K562 (cell line): ENCODE data around the gene CLEC2L. TPM values are rescaled to one million over a fixed set of nuclear protein-coding genes. Genes with fewer than 3 reads are reported as not detected.

Source experiments
- ATAC-seq: fragments of 200-7000 bp; cut with Tn5 transposase; 3 replicates; pipeline ENCODE4 v1.9.1; 2020; ENCODE audit warnings: moderate library complexity
- BruUV-seq: library from RNA; stranded (reverse); fragments of 400-500 nt; replicated peaks from 2 replicates; lab custom pipeline; 2021; lab: Mats Ljungman, UMichigan
- CTCF ChIA-PET: fragments of 300-600 bp; formaldehyde crosslinking; extraction: SDS; loops from one replicate; lab custom pipeline; 2021; ENCODE audit warnings: low intra/inter-chr PET ratio; lab: Yijun Ruan, JAX
- POLR2A ChIA-PET: fragments of 300-600, 350-650 bp; sonication (Branson Sonifier 250); formaldehyde crosslinking; extraction: SDS; loops from one replicate; lab custom pipeline; 2021; ENCODE audit warnings: antibody characterized with exemption, inconsistent platforms; lab: Yijun Ruan, JAX
- DNase-seq, 4 experiments: peaks; one replicate each; pipeline versions ENCODE4 v3.0.0 to v3.0.0-alpha.2; 2011 to 2018; ENCODE audit warnings: low spot score in 3 of 4, mixed read lengths in 3 of 4; ENCODE audit errors: extremely low read depth in 1 of 4
- FAIRE-seq: peaks from 2 replicates; lab custom pipeline; 2011; peaks lifted over from hg19 to GRCh38; lab: Jason Lieb, UNC
- H2AFZ ChIP-seq: 2 replicates; pipeline ENCODE4 v1.6.0; 2011; ENCODE audit warnings: low read depth, low read length, control low read depth, inconsistent platforms
- H3K27ac ChIP-seq: fragments of 200-600 bp; 3 replicates; pipeline ENCODE4 v1.8.0; 2011; ENCODE audit warnings: low read depth, mild to moderate bottlenecking, control low read depth, inconsistent platforms, low read length, moderate library complexity, mixed read lengths; ENCODE audit errors: extremely low read depth
- H3K27me3 ChIP-seq, 2 experiments: fragments of 300-600 bp in 1 of 2; 2 replicates in 1 of 2; 3 replicates in 1 of 2; pipeline versions ENCODE4 v1.6.0 to v1.8.0; 2011; ENCODE audit warnings: inconsistent platforms in 2 of 2, low read length in 2 of 2, mild to moderate bottlenecking in 1 of 2, mixed read lengths in 1 of 2, moderate library complexity in 1 of 2; ENCODE audit not compliant: control insufficient read depth in 2 of 2, insufficient read depth in 2 of 2
- H3K36me3 ChIP-seq: fragments of 300-600 bp; 3 replicates; pipeline ENCODE4 v1.8.0; 2011; ENCODE audit warnings: mild to moderate bottlenecking, low read length, inconsistent platforms; ENCODE audit not compliant: control insufficient read depth, insufficient read depth
- H3K4me1 ChIP-seq, 2 experiments: fragments of 200-600 bp in 1 of 2; replicated peaks in 1 of 2; 2 replicates in 1 of 2; 3 replicates in 1 of 2; pipeline versions ENCODE4 v1.5.1 to v1.8.0; 2011; ENCODE audit warnings: inconsistent platforms in 2 of 2, low read length in 2 of 2, mild to moderate bottlenecking in 1 of 2, mixed read lengths in 1 of 2, moderate library complexity in 1 of 2; ENCODE audit not compliant: control insufficient read depth in 2 of 2, insufficient read depth in 2 of 2
- H3K4me2 ChIP-seq: 2 replicates; pipeline ENCODE4 v1.6.1; 2011; ENCODE audit warnings: low read length, control low read depth, inconsistent platforms, mixed read lengths; ENCODE audit not compliant: insufficient read depth
- H3K4me3 ChIP-seq: fragments of 200-600 bp; sonication (generic), shearing (Covaris generic); 2 replicates; pipeline ENCODE4 v1.5.1; 2016; ENCODE audit warnings: control low read depth, inconsistent platforms
- H3K79me2 ChIP-seq: fragments of 200-600 bp; 3 replicates; pipeline ENCODE4 v1.8.0; 2011; ENCODE audit warnings: low read length, inconsistent platforms; ENCODE audit not compliant: control insufficient read depth, insufficient read depth
- H3K9ac ChIP-seq, 2 experiments: 2 replicates each; pipeline versions ENCODE4 v1.6.0 to v1.6.1; 2011; ENCODE audit warnings: low read depth in 2 of 2, low read length in 2 of 2, control low read depth in 1 of 2, inconsistent platforms in 1 of 2, mild to moderate bottlenecking in 1 of 2, mixed read lengths in 1 of 2; ENCODE audit not compliant: insufficient read depth in 1 of 2
- H3K9me1 ChIP-seq: one replicate; pipeline ENCODE4 v1.6.0; 2011; ENCODE audit warnings: inconsistent platforms, mild to moderate bottlenecking, low read length, moderate library complexity; ENCODE audit not compliant: control insufficient read depth, insufficient read depth
- H3K9me3 ChIP-seq: replicated peaks from 2 replicates; pipeline ENCODE4 v1.5.1; 2011; ENCODE audit warnings: low read depth, low read length, inconsistent platforms; ENCODE audit not compliant: control insufficient read depth, insufficient read depth
- H4K20me1 ChIP-seq: replicated peaks from 2 replicates; pipeline ENCODE4 v1.6.1; 2011; ENCODE audit warnings: low read length, inconsistent platforms, mixed read lengths; ENCODE audit not compliant: control insufficient read depth, insufficient read depth
- CEBPB ChIP-seq: fragments of 450-650 bp; IDR thresholded peaks from 2 replicates; pipeline ENCODE4 v1.6.1; 2016; ENCODE audit warnings: missing genetic modification characterization, missing compliant biosample characterization
- MCM5 ChIP-seq: fragments of 450-650 bp; IDR thresholded peaks from 2 replicates; pipeline ENCODE4 v1.6.1; 2016; ENCODE audit warnings: low read depth
- MEF2A ChIP-seq: IDR thresholded peaks from 2 replicates; pipeline ENCODE4 v1.6.1; 2011; ENCODE audit warnings: low read depth, mild to moderate bottlenecking, low read length, moderate library complexity; ENCODE audit not compliant: control insufficient read depth
- ZNF146 ChIP-seq: IDR thresholded peaks from one replicate; pipeline ENCODE4 v1.6.1; 2018; ENCODE audit warnings: missing compliant biosample characterization; ENCODE audit not compliant: unreplicated experiment
- WGBS: fragments of 100-300 bp; shearing (Covaris generic); methylation state at CpG from one replicate; pipeline ENCODE4 v1.1.6; 2016; ENCODE audit warnings: low coverage, mixed read lengths; ENCODE audit not compliant: insufficient coverage; ENCODE audit errors: missing lambda C conversion rate; 5-methylcytosine and 5-hydroxymethylcytosine counted together
- in situ Hi-C: fragments of 300-500 bp; cut with MboI; formaldehyde crosslinking; loops from 4 replicates; pipeline ENCODE4 v1.15.0; 2018; ENCODE audit warnings: inconsistent platforms, mixed read lengths
- intact Hi-C: fragments of 100-400 bp; cut with micrococcal nuclease; formaldehyde crosslinking; loops from 2 replicates; pipeline ENCODE4 v1.14.2; 2022
- polyA plus RNA-seq, 8 experiments: library from polyadenylated mRNA; depleted of rRNA in 4 of 8; stranded (reverse) in 5 of 8; unstranded in 3 of 8; fragments of >200 nt; fragmentation: Nextera tagmentation in 2 of 8; fragmentation: Illumina TruSeq in 1 of 8; extraction: Ambion mirVana in 2 of 8; extraction: Trizol in 1 of 8; gene quantifications; 2 replicates each; pipeline versions ENCODE4 v1.2.1 to v1.2.3, GENCODE V29; 2011 to 2014; ENCODE audit warnings: inconsistent platforms in 1 of 8, missing spikeins in 1 of 8
- total RNA-seq, 7 experiments: library from RNA; depleted of rRNA in 6 of 7; stranded (reverse); fragments of >200 nt in 6 of 7; fragmentation: Illumina TruSeq in 2 of 7; extraction: Trizol in 2 of 7; gene quantifications; 2 replicates each; pipeline versions ENCODE4 v1.2.1 to v1.2.3, GENCODE V29; 2011 to 2021; ENCODE audit warnings: low replicate concordance in 1 of 7
- TF ChIP-seq, protein P1 (sequence below): fragments of 450-650 bp; IDR thresholded peaks from 2 replicates; pipeline ENCODE4 v1.6.1; 2017; ENCODE audit warnings: antibody characterized with exemption, mild to moderate bottlenecking
- TF ChIP-seq, protein P2 (sequence below): fragments of 450-650 bp; IDR thresholded peaks from 2 replicates; pipeline ENCODE4 v1.6.1; 2016; ENCODE audit warnings: mild to moderate bottlenecking, moderate library complexity

Gene CLEC2L
- total and polyA plus RNA-seq, 9 of the 15 experiments (the other 6 are each of a cell fraction or from before 2014, with no cell fraction given) = 0.84 to 5.5 (median 1.8) TPM

DNA sequence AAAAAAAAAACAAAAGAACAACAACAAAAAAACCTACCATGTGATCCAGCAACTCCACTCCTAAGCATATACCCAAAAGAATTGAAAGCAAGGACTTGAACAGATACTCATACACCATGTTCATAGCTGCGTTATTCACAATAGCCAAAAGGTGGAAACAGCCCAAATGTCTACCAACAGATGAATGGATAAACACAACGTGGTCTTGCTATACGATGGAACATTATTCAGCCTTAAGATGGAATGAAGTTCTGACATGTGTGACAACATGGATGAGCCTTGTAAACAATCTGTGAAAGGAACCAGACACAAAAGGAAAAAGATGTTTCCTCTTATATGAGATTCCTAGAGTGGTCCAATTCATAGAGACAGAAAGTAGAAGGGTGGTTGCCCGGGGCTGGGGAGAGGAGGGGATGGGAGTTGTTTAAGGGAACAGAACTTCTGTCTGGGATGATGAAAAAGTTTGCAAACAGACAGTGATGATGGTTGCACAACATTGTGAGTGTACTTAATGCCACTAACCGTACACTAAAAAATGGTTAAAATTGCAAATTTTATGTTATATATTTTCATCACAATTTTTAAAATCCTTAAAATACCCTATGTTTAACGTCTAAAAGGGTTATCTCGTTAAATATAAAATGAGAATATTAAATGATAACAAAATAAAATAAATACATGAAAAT, 11.6 kb downstream of the CLEC2L start:
- Histone ChIP-seq H3K79me2 (no peaks in the 10 kb centered on the region), H3K27me3 (peaks cover 56% of the 10 kb centered on the region in 2 experiments), H3K27ac (no peak overlapping the region), H3K4me1 (no peaks in the 10 kb centered on the region), H3K9me3 (no peaks in the 10 kb centered on the region), H3K9me1 (no peaks in the 10 kb centered on the region), H2AFZ (no peak overlapping the region), H3K4me3 (no peak overlapping the region), H3K9ac (no peak overlapping the region), H3K36me3 (no peaks in the 10 kb centered on the region), H4K20me1 (no peaks in the 10 kb centered on the region), H3K4me2 (no peak overlapping the region)
- BruUV-seq = no TSS peak
- intact Hi-C loops (no loop called here), in situ Hi-C loops (no loop called here)
- no peak for DNase-seq
- POLR2A ChIA-PET = no interaction called here
- CTCF ChIA-PET = interaction anchor here (0.6 kb wide), 1 partner anchor 959 kb away, joined by 4 read pairs; no protein-coding TSS in a partner anchor
- no peak; the same call in 2 of the 3 replicates for ATAC-seq
- 2% methylated on average over 7 of the region's 7 CpGs for WGBS
- FAIRE-seq = no peak
- TF ChIP-seq, protein P1, sequence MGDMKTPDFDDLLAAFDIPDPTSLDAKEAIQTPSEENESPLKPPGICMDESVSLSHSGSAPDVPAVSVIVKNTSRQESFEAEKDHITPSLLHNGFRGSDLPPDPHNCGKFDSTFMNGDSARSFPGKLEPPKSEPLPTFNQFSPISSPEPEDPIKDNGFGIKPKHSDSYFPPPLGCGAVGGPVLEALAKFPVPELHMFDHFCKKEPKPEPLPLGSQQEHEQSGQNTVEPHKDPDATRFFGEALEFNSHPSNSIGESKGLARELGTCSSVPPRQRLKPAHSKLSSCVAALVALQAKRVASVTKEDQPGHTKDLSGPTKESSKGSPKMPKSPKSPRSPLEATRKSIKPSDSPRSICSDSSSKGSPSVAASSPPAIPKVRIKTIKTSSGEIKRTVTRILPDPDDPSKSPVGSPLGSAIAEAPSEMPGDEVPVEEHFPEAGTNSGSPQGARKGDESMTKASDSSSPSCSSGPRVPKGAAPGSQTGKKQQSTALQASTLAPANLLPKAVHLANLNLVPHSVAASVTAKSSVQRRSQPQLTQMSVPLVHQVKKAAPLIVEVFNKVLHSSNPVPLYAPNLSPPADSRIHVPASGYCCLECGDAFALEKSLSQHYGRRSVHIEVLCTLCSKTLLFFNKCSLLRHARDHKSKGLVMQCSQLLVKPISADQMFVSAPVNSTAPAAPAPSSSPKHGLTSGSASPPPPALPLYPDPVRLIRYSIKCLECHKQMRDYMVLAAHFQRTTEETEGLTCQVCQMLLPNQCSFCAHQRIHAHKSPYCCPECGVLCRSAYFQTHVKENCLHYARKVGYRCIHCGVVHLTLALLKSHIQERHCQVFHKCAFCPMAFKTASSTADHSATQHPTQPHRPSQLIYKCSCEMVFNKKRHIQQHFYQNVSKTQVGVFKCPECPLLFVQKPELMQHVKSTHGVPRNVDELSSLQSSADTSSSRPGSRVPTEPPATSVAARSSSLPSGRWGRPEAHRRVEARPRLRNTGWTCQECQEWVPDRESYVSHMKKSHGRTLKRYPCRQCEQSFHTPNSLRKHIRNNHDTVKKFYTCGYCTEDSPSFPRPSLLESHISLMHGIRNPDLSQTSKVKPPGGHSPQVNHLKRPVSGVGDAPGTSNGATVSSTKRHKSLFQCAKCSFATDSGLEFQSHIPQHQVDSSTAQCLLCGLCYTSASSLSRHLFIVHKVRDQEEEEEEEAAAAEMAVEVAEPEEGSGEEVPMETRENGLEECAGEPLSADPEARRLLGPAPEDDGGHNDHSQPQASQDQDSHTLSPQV = no peak
- TF ChIP-seq MEF2A (no peak), MCM5 (no peak), ZNF146 (CRISPR knock-in tag) (no peak), CEBPB (peak; percentile 46; the same call in 1 of the 2 replicates)
- TF ChIP-seq, protein P2, sequence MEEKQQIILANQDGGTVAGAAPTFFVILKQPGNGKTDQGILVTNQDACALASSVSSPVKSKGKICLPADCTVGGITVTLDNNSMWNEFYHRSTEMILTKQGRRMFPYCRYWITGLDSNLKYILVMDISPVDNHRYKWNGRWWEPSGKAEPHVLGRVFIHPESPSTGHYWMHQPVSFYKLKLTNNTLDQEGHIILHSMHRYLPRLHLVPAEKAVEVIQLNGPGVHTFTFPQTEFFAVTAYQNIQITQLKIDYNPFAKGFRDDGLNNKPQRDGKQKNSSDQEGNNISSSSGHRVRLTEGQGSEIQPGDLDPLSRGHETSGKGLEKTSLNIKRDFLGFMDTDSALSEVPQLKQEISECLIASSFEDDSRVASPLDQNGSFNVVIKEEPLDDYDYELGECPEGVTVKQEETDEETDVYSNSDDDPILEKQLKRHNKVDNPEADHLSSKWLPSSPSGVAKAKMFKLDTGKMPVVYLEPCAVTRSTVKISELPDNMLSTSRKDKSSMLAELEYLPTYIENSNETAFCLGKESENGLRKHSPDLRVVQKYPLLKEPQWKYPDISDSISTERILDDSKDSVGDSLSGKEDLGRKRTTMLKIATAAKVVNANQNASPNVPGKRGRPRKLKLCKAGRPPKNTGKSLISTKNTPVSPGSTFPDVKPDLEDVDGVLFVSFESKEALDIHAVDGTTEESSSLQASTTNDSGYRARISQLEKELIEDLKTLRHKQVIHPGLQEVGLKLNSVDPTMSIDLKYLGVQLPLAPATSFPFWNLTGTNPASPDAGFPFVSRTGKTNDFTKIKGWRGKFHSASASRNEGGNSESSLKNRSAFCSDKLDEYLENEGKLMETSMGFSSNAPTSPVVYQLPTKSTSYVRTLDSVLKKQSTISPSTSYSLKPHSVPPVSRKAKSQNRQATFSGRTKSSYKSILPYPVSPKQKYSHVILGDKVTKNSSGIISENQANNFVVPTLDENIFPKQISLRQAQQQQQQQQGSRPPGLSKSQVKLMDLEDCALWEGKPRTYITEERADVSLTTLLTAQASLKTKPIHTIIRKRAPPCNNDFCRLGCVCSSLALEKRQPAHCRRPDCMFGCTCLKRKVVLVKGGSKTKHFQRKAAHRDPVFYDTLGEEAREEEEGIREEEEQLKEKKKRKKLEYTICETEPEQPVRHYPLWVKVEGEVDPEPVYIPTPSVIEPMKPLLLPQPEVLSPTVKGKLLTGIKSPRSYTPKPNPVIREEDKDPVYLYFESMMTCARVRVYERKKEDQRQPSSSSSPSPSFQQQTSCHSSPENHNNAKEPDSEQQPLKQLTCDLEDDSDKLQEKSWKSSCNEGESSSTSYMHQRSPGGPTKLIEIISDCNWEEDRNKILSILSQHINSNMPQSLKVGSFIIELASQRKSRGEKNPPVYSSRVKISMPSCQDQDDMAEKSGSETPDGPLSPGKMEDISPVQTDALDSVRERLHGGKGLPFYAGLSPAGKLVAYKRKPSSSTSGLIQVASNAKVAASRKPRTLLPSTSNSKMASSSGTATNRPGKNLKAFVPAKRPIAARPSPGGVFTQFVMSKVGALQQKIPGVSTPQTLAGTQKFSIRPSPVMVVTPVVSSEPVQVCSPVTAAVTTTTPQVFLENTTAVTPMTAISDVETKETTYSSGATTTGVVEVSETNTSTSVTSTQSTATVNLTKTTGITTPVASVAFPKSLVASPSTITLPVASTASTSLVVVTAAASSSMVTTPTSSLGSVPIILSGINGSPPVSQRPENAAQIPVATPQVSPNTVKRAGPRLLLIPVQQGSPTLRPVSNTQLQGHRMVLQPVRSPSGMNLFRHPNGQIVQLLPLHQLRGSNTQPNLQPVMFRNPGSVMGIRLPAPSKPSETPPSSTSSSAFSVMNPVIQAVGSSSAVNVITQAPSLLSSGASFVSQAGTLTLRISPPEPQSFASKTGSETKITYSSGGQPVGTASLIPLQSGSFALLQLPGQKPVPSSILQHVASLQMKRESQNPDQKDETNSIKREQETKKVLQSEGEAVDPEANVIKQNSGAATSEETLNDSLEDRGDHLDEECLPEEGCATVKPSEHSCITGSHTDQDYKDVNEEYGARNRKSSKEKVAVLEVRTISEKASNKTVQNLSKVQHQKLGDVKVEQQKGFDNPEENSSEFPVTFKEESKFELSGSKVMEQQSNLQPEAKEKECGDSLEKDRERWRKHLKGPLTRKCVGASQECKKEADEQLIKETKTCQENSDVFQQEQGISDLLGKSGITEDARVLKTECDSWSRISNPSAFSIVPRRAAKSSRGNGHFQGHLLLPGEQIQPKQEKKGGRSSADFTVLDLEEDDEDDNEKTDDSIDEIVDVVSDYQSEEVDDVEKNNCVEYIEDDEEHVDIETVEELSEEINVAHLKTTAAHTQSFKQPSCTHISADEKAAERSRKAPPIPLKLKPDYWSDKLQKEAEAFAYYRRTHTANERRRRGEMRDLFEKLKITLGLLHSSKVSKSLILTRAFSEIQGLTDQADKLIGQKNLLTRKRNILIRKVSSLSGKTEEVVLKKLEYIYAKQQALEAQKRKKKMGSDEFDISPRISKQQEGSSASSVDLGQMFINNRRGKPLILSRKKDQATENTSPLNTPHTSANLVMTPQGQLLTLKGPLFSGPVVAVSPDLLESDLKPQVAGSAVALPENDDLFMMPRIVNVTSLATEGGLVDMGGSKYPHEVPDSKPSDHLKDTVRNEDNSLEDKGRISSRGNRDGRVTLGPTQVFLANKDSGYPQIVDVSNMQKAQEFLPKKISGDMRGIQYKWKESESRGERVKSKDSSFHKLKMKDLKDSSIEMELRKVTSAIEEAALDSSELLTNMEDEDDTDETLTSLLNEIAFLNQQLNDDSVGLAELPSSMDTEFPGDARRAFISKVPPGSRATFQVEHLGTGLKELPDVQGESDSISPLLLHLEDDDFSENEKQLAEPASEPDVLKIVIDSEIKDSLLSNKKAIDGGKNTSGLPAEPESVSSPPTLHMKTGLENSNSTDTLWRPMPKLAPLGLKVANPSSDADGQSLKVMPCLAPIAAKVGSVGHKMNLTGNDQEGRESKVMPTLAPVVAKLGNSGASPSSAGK = no peak
